Embryonic facial prominence (tissue), 1 donor: Measurements from ENCODE around the gene RIPOR1.

Source experiments
- DNase-seq: peaks from one replicate; pipeline ENCODE4 v3.0.0-alpha.2; 2016; ENCODE audit errors: extremely low spot score

RIPOR1 gene

DNA sequence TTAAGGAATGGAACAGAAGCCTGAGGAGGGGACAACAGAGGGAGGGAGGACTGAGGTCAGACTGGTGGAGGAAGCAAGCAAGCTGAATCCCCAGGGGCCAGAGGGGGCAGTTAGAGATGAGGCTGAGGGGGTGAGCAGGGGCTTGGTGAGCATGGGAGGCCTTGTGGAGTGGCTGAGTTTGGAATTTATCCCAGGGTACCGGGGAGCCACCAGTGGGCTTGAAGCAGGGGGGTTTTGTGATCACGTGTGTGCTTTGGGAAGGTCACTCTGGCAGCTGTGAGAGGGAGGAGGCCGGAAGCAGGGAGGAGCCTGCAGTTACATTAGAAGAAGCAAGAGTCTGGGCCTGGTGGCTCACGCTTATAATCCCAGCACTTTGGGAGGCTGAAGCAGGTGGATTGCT lies 23.8 kb downstream of the RIPOR1 start:
- DNase-seq: no peak

DNA sequence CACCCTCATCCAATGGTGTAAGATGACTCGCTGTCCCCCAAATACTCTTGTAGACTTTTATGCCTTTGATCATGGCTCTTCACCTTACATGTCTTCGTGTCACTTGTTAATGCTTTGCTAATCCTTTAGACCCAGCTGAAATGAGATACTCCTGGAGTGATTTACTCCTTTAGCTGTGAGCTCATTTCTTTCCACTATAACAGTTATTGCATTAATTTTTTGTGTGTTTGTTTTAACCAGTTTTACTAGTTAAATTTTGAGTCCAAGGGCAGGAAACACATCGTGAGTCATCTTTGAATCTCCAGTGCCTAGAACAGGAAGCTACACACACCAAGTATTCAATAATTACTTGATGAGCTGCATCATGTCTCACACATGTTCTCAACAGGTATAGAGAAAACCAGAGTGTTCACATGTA lies 27.2 kb downstream of the RIPOR1 start:
- no peak for DNase-seq

DNA sequence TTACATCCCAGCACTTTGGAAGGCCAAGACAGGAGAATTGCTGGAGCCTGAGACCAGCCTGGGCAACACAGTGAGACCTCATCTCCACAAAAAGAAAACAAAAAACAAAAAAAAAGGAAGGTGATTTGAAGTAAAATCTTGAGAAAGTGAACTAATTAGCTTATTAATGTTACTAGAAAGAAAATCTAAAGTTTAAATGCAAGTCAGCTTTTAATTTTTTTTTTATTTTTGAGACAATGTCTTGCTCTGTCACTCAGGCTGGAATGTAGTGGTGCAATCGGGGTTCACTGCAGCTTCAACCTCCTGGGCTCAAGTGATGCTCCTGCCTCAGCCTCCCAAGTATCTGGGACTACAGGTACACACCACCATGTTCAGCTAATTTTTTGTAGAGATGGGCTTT lies 30.2 kb downstream of the RIPOR1 start:
- no peak for DNase-seq

DNA sequence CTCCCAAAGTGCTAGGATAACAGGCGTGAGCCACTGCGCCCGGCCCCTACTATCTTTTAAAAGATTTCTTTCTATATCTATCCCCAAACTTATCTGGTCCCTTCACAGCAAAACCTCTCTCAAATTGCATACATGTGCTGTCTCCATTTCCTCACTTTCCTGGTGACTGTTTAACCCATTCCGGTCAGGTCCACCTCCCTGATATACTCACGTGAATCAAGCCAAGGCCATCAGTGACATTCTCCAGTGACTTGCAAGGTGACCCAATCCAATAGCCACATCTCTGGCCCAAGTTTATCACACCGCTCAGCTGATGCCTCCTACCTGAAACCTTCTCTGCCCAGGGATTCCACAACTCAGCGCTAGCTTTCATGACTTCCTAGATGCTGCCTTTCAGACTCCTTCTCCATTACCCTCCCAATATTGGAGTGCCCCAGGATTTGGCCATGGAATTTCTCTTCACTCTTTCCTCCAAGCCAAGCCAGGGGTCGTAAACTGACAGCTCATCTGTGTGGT lies 32.3 kb downstream of the RIPOR1 start:
- no peak for DNase-seq

DNA sequence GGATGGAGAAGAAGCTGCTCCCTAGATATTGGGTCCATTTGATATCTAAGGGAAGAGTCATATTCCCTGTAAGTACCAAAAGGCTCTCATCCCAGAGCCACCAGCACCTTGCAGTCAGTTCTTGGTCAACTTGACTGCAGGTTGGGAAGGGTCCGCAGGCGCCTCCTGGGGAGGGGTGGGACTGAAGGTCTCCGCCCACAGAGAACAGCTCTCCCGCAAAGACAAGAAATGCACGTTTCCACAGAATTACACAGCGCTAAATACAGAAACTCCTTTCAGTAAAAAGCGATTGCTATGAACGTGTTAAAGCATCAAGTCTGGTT lies 32.8 kb downstream of the RIPOR1 start:
- no peak for DNase-seq

DNA sequence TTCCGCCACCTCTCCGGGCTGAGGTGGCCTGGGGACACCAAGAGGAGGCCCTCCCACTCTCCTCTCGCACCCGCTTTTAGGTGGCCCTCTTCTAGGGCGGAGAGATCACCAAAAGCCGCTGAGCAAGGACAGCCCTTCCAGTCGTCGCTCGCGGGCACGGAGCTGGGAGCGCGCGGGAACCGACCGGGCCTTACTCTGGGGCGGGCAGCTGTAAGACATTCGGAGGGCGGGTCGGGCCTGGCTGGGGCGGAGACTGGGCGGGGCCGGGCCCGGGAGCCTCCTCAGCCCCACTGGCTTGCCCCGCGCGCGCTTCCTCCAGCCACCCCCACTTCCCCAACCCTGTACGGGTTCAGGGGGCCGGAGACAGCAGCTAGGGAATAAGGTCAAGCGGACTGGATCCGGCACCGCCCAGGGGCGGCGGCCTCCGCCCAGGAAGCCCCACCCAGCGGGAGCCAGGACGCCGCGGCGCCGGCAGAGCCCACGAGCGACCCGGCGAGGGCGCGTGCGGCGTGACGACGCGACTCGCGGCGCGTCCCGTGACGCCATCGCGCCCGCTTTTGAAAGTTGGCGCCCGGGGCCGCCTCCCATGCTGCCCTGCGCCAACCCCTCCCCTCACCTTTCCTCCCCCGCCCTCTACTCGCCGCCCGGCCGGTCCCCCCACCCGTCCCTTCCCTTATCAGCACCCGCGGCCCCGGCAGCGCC lies 33.3 kb downstream of the RIPOR1 start:
- peak; percentile 92 for DNase-seq

DNA sequence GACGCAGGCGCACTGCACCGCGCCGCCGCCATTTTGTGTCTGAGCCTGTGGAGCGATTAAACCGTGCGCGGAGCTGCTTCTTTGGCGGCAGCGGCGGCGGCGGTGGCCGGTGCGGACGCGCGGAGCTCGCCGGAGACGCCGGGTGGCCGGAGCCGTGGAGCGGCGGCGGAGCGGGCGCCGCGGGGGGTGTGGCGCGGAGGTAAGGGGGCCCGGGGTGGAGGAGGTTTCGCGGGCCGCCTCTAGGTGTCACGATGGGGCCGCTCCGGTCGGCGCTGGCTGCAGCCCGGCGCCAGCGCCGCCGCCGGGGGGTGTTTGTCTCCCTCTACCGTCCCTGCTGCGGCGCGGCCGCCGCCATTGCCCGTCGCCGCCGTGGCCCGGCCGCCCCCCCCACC lies 33.9 kb downstream of the RIPOR1 start, which contains the start of gene CTCF:
Gene CTCF, plus strand, starts transcription at position 1 of the 392 bp plus-strand sequence. CDS start 48,307 bp downstream, outside the sequence.
- peak; percentile 85 for DNase-seq

DNA sequence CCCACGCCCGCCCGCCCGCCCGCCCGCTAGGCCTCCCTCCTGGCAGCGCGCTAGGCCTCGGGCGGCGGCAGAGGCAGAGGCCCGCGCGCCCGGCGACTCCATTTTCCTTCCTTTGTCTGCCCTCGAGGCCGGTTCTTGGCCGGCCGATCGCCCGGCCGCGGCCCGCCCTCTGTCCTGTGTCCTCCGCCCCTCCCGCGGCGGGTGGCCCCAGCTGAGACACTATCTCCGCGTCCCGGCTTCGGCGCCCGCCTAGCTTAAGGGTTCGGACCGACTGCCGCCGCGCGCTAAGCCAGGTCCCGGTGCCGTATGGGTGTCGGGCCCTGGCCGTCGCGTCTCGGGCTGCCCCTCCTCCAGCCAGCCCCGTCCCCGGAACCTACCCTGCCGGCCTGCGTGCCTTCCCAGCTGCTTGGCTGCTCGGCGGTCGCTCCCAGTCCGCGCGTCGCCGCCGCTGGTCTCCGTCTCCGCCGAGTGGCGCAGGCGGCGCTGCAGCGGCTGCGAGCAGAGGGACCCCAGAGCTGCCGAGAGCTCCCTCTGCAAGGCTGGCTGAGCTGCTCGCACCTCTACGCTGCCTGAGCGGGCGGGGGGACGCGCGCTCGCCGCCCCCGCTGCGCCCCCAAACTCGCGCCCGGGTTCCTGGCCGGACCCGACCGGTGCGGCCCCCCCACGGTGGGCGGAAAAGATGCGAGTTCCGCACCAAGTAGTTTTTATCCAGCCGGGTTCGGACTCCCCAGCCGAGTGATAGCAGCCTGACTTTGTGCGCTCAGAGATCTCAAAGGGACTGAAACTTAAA lies 34.5 kb downstream of the RIPOR1 start:
- no peak for DNase-seq

DNA sequence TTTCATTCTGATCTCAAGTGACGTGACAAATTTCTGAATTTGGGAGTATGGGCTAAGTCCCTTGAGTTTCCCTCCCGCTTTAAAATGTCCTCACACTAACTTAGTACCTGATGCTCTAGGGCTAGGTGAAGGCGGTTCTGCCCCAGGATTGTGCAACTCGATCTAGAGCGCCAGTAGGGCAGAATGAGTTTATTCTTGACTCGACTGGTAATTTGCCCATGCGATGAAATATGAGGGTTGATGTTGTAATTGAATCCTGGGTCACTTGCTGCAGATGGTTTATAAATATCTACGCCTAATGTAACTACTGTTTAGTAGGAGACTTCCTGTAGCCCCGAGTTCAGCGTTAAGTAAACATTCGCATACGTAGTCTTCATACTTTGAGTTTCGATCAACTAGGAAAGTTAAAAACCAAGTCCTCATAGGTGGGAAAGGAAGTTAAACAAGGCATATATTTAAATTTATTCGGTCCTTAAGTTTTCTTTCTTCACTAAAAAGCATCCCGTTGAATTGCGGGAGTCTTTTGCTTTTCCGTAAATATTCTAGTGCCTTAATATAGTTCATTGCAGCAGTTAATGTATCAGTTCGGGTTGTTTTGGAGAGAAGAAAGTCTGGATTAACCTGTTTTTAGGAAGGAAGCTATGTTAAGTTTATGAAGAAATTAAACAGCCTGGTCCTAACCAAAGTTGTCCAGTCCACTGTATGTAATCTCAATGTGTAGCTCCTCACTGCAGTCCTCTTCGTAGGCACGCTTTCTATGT lies 35.3 kb downstream of the RIPOR1 start:
- DNase-seq: no peak

DNA sequence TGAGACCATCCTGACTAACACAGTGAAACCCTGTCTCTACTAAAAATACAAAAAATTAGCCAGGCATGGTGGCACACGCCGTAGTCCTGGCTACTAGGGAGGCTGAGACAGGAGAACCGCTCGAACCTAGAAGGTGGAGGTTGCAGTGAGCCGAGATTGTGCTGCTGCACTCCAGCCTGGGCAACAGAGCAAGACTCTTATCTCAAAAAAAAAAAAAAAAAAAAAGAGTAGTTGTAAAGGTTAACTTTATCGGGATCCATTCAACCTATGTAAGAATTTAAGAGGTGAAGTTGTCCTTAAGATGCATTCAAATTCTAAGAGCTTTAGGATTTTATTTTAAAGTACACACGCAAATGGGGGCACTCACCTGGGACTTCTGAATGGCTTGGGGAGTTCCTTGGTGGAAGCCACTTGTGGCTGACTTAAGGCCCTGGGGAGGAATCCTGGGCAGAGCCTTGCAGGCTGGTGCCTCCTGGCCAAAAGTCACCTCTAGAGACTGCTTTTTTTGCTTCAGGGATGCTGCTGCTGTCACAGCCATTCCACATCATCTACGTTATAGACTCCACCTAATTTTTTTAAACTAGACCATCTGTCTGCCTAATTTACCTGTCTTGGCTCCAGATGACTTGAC lies 37.0 kb downstream of the RIPOR1 start:
- DNase-seq: no peak

DNA sequence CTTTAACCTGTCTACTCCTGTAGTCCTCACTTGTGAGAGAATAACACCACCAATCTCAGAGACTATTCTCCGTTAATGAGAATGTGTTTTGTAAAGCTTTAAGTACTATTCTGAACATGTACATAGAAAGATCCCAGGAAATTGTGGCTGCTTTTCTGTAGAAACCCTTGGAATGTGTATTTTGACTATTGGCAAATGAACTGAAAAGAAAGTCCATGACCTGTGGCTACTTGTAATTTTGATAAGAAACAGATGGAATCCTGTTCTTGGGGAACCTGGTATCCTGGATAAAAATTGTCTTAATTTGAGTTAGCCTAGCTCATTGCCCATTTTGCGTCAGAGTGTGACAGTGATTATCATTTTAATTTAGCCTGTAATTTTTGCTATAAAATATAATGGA lies 42.8 kb downstream of the RIPOR1 start:
- no peak for DNase-seq

DNA sequence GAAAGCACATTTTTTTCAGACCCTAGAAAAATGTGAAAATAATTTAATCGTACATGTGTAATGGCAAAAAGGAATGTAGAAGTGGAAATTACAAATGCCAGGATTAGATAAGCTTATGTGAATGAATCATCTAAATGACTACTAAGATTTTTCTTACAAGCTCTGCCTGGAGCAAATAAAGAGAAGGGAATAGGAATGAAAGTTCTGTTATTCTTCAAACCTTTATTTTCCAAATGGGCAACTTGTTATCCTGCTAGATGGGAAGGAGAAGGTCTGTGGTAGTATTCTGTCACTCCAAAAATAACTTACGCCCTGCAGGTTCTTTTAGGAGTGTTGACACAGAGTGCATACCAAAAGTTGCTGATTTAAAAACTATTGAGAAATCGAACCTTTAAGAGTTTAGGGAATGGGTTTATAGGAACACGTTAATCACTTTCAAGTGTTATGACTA lies 43.4 kb downstream of the RIPOR1 start:
- DNase-seq: no peak

DNA sequence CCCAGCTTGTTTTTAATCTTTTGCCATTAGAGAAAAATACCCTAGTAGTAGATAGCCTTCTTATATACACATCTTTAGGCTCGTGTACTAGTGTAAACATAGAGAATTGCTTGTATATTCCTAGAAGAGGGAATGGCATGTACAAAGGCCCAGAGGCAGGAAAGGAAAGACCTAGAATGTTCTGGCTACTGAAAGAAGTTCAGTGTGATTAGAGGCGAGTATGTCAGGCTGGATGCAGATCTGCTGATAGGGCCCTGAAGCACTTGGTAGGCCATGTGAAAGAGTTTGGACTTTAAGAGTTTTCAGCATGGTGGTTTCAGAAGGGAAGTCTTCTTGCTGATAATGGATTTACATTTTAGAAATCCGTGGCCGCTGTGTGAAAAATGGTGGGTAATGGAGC lies 51.1 kb downstream of the RIPOR1 start:
- no peak for DNase-seq

DNA sequence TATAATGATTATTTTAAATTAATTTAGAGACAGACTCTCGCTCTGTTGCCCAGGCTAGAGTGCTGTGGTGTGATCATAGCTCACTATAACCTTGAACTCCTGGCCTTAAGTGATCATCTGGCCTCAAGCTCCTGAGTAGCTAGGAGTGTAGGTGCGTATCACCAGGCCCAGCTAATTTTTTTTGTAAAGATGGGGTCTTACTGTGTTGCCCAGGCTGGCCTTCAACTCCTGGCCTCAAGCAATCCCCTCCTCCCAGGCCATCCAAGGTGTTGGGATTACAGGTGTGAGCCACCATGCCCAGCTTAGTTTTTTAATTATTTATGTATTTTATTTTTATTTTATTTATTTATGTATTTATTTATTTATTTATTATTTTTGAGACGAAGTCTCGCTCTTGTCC lies 51.6 kb downstream of the RIPOR1 start:
- no peak for DNase-seq

DNA sequence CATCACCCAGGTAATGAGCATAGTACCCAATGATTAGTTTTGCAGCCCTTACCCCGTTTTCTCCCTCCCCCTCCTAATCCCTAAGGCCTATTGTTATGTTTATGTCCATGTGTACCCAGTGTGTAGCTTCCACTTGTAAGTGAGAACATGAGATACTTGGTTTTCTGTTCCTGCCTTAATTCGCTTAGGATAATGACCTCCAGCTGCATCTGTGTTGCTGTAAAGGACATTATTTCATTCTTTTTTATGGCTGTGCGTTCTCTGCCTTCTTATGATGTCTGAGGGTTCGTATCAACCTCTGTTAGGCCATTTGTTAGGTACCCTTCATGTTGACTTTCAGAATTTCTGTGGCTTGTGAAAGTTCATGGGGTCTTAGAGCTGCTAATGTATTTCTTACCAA lies 64.7 kb downstream of the RIPOR1 start:
- no peak for DNase-seq

DNA sequence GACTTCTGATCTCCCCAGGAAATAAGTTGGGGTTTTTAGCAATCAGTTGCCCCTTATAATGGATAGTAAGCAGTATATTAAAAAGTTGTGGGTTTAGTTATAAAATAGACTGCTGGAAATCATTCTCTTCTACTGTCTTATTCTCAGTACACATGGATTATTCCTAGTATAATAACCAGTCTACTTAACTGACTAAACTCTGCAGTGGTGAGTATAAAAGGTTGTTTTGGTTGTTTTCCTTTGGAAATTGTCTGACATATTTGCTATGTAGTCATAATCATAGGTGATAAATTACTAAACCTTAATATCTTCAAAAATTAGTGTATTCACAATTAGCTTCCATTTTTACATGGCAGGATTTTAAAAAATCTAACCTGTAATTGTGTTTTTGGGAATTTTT lies 65.1 kb downstream of the RIPOR1 start:
- no peak for DNase-seq

DNA sequence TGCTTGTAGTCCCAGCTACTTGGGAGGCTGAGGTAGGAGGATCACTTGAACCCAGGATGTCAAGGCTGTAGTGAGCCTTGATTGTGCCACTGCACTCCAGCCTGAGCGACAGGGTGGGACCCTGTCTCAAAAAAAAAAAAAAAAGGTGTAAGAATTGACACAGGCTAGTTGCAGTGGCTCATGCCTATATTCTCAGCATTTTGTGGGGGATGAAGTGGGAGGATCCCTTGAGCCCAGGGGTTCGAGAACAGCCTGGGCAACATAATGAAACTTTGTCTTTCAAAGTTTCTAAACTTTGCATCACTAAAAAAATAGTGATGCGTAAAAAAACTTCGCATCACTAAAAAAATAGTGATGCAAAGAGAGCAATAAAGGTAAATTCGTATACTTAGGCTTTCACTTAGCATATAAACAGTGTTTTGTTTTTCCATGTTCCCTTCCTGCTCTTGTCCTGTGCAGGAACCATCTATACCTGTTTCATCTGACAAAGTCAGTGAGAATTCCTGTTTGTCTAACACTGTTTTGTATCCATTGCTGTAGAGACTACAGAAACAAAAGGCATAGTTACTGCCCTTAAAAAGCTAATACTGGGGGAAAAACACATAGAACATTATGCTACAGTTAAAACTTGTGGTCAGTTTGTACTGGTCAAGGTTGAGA lies 65.8 kb downstream of the RIPOR1 start:
- DNase-seq: no peak

DNA sequence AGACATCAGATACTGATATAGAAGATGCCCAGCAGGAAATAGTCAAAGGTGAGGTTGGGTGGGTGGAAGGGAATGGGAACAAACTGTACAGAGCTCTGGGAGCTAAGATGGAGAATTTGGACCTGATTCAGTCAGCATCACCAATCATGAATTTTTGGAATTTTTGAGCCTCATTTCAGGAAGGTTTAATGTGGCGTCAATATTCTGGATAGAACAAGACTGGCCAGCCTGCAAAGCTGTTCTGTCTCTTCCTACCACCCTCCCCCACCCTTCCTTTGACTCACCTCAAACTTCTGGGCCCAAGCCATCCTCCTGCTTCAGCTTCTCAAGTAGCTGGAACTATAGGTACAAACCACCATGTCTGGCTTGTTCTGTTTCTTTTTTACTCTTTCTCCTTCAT lies 66.3 kb downstream of the RIPOR1 start:
- DNase-seq: no peak
